Measurements from ENCODE around the gene SCFD2.
"Not testable (repeated sequence)": the region's sequence is repeated elsewhere in the genome, so short reads cannot be mapped to it uniquely, and the experiment has no call there.

Gene SCFD2

GRCh38 chr4:53139256-53139655, 226.6 kb downstream of the SCFD2 start:
- DNase-seq (ENCODE audit: low read depth in 2 of 2), result not testable (repeated sequence)

- no peak for DNase-seq (ENCODE audit: low read depth in 2 of 2)
Observed at GRCh38 chr4:53137468-53137867, 228.4 kb downstream of the SCFD2 start.

GRCh38 chr4:53136954-53137353, 228.9 kb downstream of the SCFD2 start:
- no peak for DNase-seq (ENCODE audit: low read depth in 2 of 2)

GRCh38 chr4:53132132-53132891, 233.5 kb downstream of the SCFD2 start:
- no peak for DNase-seq (ENCODE audit: low read depth in 2 of 2)

GRCh38 chr4:53131562-53131925, 234.3 kb downstream of the SCFD2 start:
- no peak for DNase-seq (ENCODE audit: low read depth in 2 of 2)

GRCh38 chr4:53130896-53131561, 234.8 kb downstream of the SCFD2 start:
- no peak for DNase-seq (ENCODE audit: low read depth in 2 of 2)

- DNase-seq (ENCODE audit: low read depth in 2 of 2), result no peak
Observed at GRCh38 chr4:53128706-53129357, 237.0 kb downstream of the SCFD2 start.

- DNase-seq (ENCODE audit: low read depth in 2 of 2), result no peak
Observed at GRCh38 chr4:53128231-53128630, 237.6 kb downstream of the SCFD2 start.

- DNase-seq (ENCODE audit: low read depth in 2 of 2), result no peak
Observed at GRCh38 chr4:53127365-53127764, 238.5 kb downstream of the SCFD2 start.

GRCh38 chr4:53126099-53126498, 239.8 kb downstream of the SCFD2 start:
- DNase-seq (ENCODE audit: low read depth in 2 of 2), result no peak

- DNase-seq (ENCODE audit: low read depth in 2 of 2), result no peak
Observed at GRCh38 chr4:53123819-53124218, 242.0 kb downstream of the SCFD2 start.

- no peak for DNase-seq (ENCODE audit: low read depth in 2 of 2)
Observed at GRCh38 chr4:53123171-53123570, 242.7 kb downstream of the SCFD2 start.

GRCh38 chr4:53122280-53123116, 243.4 kb downstream of the SCFD2 start:
- no peak for DNase-seq (ENCODE audit: low read depth in 2 of 2)

GRCh38 chr4:53121264-53121865, 244.5 kb downstream of the SCFD2 start:
- no peak for DNase-seq (ENCODE audit: low read depth in 2 of 2)

- DNase-seq (ENCODE audit: low read depth in 2 of 2), result no peak
Observed at GRCh38 chr4:53120778-53121177, 245.1 kb downstream of the SCFD2 start.

GRCh38 chr4:53119680-53120079, 246.2 kb downstream of the SCFD2 start:
- no peak for DNase-seq (ENCODE audit: low read depth in 2 of 2)

GRCh38 chr4:53118676-53119075, 247.2 kb downstream of the SCFD2 start:
- no peak for DNase-seq (ENCODE audit: low read depth in 2 of 2)

- no peak for DNase-seq (ENCODE audit: low read depth in 2 of 2)
Observed at GRCh38 chr4:53116954-53117353, 248.9 kb downstream of the SCFD2 start.

- no peak for DNase-seq (ENCODE audit: low read depth in 2 of 2)
Observed at GRCh38 chr4:53113431-53114225, 252.2 kb downstream of the SCFD2 start.

GRCh38 chr4:53105313-53105712, 260.5 kb downstream of the SCFD2 start:
- no peak for DNase-seq (ENCODE audit: low read depth in 2 of 2)

GRCh38 chr4:53103481-53103880, 262.4 kb downstream of the SCFD2 start:
- DNase-seq (ENCODE audit: low read depth in 2 of 2), result no peak

Measured in stimulated activated CD4-positive, alpha-beta T cell treated with anti-CD3 and anti-CD28 coated beads, Interleukin-1b, Interleukin-23, amount 100 ng/mL, for 1 hour (primary cell).